Natural killer cell (primary cell): ENCODE measurements around the gene PARG. TPM values are rescaled to one million over a fixed set of nuclear protein-coding genes. Genes with fewer than 3 reads are reported as not detected.
A peak's percentile ranks its signal among the peaks of the same experiment; 100 is the strongest.

Experiments used
- ATAC-seq, 3 donors: fragments of 150-1000 bp in 2 of 3; fragments of 200-7000 bp in 1 of 3; cut with Tn5 transposase; 1 replicate in 1 of 3; 2 replicates in 2 of 3; pipeline ENCODE4 v1.10.0; 2021; ENCODE audit warnings: mild to moderate bottlenecking in 2 of 3, moderate library complexity in 2 of 3
- DNase-seq, 2 donors: peaks; one replicate each; pipeline versions ENCODE4 v3.0.0 to v3.0.0-alpha.2; 2013 to 2021; ENCODE audit warnings: mixed read lengths in 1 of 2
- H3K27ac ChIP-seq: one replicate; pipeline ENCODE4 v1.5.1; 2013; ENCODE audit warnings: mild to moderate bottlenecking, low read length
- H3K27me3 ChIP-seq: one replicate; pipeline ENCODE4 v1.6.1; 2013; ENCODE audit warnings: low read length; ENCODE audit not compliant: control insufficient read depth, insufficient read depth
- H3K36me3 ChIP-seq: one replicate; pipeline ENCODE4 v1.6.1; 2013; ENCODE audit warnings: low read length; ENCODE audit not compliant: control insufficient read depth, insufficient read depth
- H3K4me1 ChIP-seq: one replicate; pipeline ENCODE4 v1.6.1; 2013; ENCODE audit warnings: low read length; ENCODE audit not compliant: control insufficient read depth, insufficient read depth
- H3K4me3 ChIP-seq: one replicate; pipeline ENCODE4 v1.5.1; 2013; ENCODE audit warnings: low read length
- H3K9me3 ChIP-seq: one replicate; pipeline ENCODE4 v1.6.1; 2013; ENCODE audit warnings: low read length; ENCODE audit not compliant: control insufficient read depth, insufficient read depth
- H3K27ac Mint-ChIP-seq, 2 donors: one replicate each; pipeline ENCODE4 v1.8.0; 2022; ENCODE audit warnings: mild to moderate bottlenecking in 2 of 2, mixed read lengths in 2 of 2, moderate library complexity in 1 of 2
- H3K27me3 Mint-ChIP-seq, 2 donors: one replicate each; pipeline ENCODE4 v1.8.0; 2022; ENCODE audit warnings: low read depth in 2 of 2, mixed read lengths in 2 of 2
- H3K36me3 Mint-ChIP-seq: one replicate; pipeline ENCODE4 v1.8.0; 2022; ENCODE audit warnings: mixed read lengths
- H3K4me1 Mint-ChIP-seq, 2 donors: one replicate each; pipeline ENCODE4 v1.8.0; 2022; ENCODE audit warnings: mixed read lengths in 2 of 2
- H3K4me3 Mint-ChIP-seq: one replicate; pipeline ENCODE4 v1.8.0; 2022; ENCODE audit warnings: mild to moderate bottlenecking, moderate library complexity, mixed read lengths
- H3K9me3 Mint-ChIP-seq, 2 donors: one replicate each; pipeline ENCODE4 v1.8.0; 2022; ENCODE audit warnings: mixed read lengths in 2 of 2
- WGBS: methylation state at CpG from one replicate; pipeline ENCODE4 v1.1.7; 2013; ENCODE audit warnings: missing lambda C conversion rate; ENCODE audit not compliant: insufficient coverage; 5-methylcytosine and 5-hydroxymethylcytosine counted together
- intact Hi-C: fragments of 100-400 bp; cut with micrococcal nuclease; formaldehyde crosslinking; loops from one replicate; pipeline ENCODE4 v1.14.2; 2022
- total RNA-seq, 4 donors: library from RNA; stranded (reverse); fragments of 120-200 nt in 1 of 4; gene quantifications; one replicate each; pipeline versions ENCODE4 v1.2.3 to v1.2.4, GENCODE V29; 2013 to 2022
- TF ChIP-seq, protein P1 (sequence below): fragments of 200-600 bp; IDR thresholded peaks from one replicate; pipeline ENCODE4 v1.8.0; 2022; ENCODE audit warnings: antibody characterized with exemption

The PARG gene
- total RNA-seq, 3 donors from 2014 or later (not counting 1 experiment from before 2014, with no cell fraction given), result 26.2 to 35.2 (median 34.9) TPM

GRCh38 chr10:49830016-49830415 is 111.8 kb downstream of the PARG start:
- 20% methylated on average over 1 of the region's 3 CpGs for WGBS
- Mint-ChIP-seq H3K4me3 (no peak overlapping the region), H3K9me3 (no peaks in the 10 kb centered on the region), H3K27ac (no peak overlapping the region), H3K36me3 (peaks cover 18% of the 10 kb centered on the region), H3K27me3 (no peaks in the 10 kb centered on the region), H3K4me1 (no peaks in the 10 kb centered on the region)
- Histone ChIP-seq H3K4me1 (no peaks in the 10 kb centered on the region), H3K9me3 (no peaks in the 10 kb centered on the region), H3K27me3 (no peaks in the 10 kb centered on the region), H3K36me3 (peaks cover 31% of the 10 kb centered on the region), H3K27ac (no peak overlapping the region), H3K4me3 (no peak overlapping the region)
- TF ChIP-seq, protein P1, sequence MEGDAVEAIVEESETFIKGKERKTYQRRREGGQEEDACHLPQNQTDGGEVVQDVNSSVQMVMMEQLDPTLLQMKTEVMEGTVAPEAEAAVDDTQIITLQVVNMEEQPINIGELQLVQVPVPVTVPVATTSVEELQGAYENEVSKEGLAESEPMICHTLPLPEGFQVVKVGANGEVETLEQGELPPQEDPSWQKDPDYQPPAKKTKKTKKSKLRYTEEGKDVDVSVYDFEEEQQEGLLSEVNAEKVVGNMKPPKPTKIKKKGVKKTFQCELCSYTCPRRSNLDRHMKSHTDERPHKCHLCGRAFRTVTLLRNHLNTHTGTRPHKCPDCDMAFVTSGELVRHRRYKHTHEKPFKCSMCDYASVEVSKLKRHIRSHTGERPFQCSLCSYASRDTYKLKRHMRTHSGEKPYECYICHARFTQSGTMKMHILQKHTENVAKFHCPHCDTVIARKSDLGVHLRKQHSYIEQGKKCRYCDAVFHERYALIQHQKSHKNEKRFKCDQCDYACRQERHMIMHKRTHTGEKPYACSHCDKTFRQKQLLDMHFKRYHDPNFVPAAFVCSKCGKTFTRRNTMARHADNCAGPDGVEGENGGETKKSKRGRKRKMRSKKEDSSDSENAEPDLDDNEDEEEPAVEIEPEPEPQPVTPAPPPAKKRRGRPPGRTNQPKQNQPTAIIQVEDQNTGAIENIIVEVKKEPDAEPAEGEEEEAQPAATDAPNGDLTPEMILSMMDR, result no peak
- DNase-seq, result no peak
- intact Hi-C loops, result no loop called here
- no peak for ATAC-seq

GRCh38 chr10:49827297-49827696 is 114.5 kb downstream of the PARG start:
- no peaks in the 10 kb centered on the region for H3K9me3 ChIP-seq
- no peak overlapping the region for H3K4me3 ChIP-seq
- no peaks in the 10 kb centered on the region for H3K4me1 ChIP-seq
- Mint-ChIP-seq H3K9me3 (no peaks in the 10 kb centered on the region), H3K27me3 (no peaks in the 10 kb centered on the region), H3K4me1 (peaks cover 6 to 11% of the 10 kb centered on the region in 2 donors), H3K4me3 (no peak overlapping the region), H3K27ac (no peak overlapping the region), H3K36me3 (peaks cover 28% of the 10 kb centered on the region)
- WGBS, result 85% methylated on average over 3 of the region's 3 CpGs
- H3K27me3 ChIP-seq, result no peaks in the 10 kb centered on the region
- no peak for DNase-seq
- intact Hi-C loops, result no loop called here
- no peak overlapping the region for H3K27ac ChIP-seq
- no peak for ATAC-seq
- H3K36me3 ChIP-seq, result peaks cover 19% of the 10 kb centered on the region
- TF ChIP-seq, protein P1, result no peak

- Histone ChIP-seq H3K4me1 (peaks cover 8% of the 10 kb centered on the region), H3K27me3 (no peaks in the 10 kb centered on the region), H3K9me3 (no peaks in the 10 kb centered on the region), H3K4me3 (no peak overlapping the region), H3K27ac (no peak overlapping the region), H3K36me3 (peaks cover 21% of the 10 kb centered on the region)
- Mint-ChIP-seq H3K9me3 (no peaks in the 10 kb centered on the region), H3K4me3 (no peak overlapping the region), H3K36me3 (peaks cover 35% of the 10 kb centered on the region), H3K27me3 (peaks cover 0 to 6% of the 10 kb centered on the region in 2 donors), H3K4me1 (peaks cover 19 to 28% of the 10 kb centered on the region in 2 donors), H3K27ac (no peak overlapping the region)
- TF ChIP-seq, protein P1, result no peak
- no peak for DNase-seq
- ATAC-seq, result no peak
- 98% methylated on average over 9 of the region's 9 CpGs for WGBS
- intact Hi-C loops, result no loop called here
These were observed 122.4 kb downstream of the PARG start for GRCh38 chr10:49819234-49819958.

GRCh38 chr10:49817845-49818244 is 124.0 kb downstream of the PARG start:
- no peak overlapping the region for H3K4me3 Mint-ChIP-seq
- no peak overlapping the region for H3K27ac ChIP-seq
- no peak overlapping the region for H3K27ac Mint-ChIP-seq
- intact Hi-C loops, result no loop called here
- ATAC-seq (peak in 1 of 3 donors; percentile 78), DNase-seq (peak in 1 of 2 donors; percentile 2)
- no peaks in the 10 kb centered on the region for H3K9me3 Mint-ChIP-seq
- no peak overlapping the region for H3K4me3 ChIP-seq
- no peaks in the 10 kb centered on the region for H3K9me3 ChIP-seq
- TF ChIP-seq, protein P1, result no peak
- H3K27me3 ChIP-seq, result no peaks in the 10 kb centered on the region
- H3K4me1 Mint-ChIP-seq, result peaks cover 19 to 24% of the 10 kb centered on the region in 2 donors
- H3K36me3 ChIP-seq, result peaks cover 21% of the 10 kb centered on the region
- peaks cover 37% of the 10 kb centered on the region for H3K36me3 Mint-ChIP-seq
- WGBS, result 54% methylated on average over 4 of the region's 5 CpGs
- H3K27me3 Mint-ChIP-seq, result peaks cover 0 to 6% of the 10 kb centered on the region in 2 donors
- peaks cover 8% of the 10 kb centered on the region for H3K4me1 ChIP-seq
